Loucy (cell line): Measurements from ENCODE around the gene MAP3K5.

Experiments used
- CTCF ChIP-seq: fragments of 200-600 bp; sonication (generic); conservative IDR thresholded peaks from 2 replicates; pipeline ENCODE4 v1.5.1; 2014; ENCODE audit warnings: mild to moderate bottlenecking, antibody characterized with exemption, low read length
- EZH2phosphoT487 ChIP-seq: fragments of 200-600 bp; IDR thresholded peaks from 2 replicates; pipeline ENCODE4 v1.6.1; 2018; ENCODE audit warnings: antibody characterized with exemption, mild to moderate bottlenecking, moderate library complexity, borderline replicate concordance

GRCh38 chr6:136526937-136527336, 265.3 kb downstream of the MAP3K5 start:
- TF ChIP-seq CTCF (no peak), EZH2phosphoT487 (no peak)
